GM18519 (cell line): ENCODE measurements around the gene CLIC2.

ENCODE experiments used
- ATAC-seq: cut with Tn5 transposase; IDR thresholded peaks from one replicate; pipeline ENCODE4 v1.9.1; 2021; ENCODE audit warnings: mild to moderate bottlenecking, moderate library complexity; ENCODE audit not compliant: unreplicated experiment, low FRiP score

The CLIC2 gene

DNA sequence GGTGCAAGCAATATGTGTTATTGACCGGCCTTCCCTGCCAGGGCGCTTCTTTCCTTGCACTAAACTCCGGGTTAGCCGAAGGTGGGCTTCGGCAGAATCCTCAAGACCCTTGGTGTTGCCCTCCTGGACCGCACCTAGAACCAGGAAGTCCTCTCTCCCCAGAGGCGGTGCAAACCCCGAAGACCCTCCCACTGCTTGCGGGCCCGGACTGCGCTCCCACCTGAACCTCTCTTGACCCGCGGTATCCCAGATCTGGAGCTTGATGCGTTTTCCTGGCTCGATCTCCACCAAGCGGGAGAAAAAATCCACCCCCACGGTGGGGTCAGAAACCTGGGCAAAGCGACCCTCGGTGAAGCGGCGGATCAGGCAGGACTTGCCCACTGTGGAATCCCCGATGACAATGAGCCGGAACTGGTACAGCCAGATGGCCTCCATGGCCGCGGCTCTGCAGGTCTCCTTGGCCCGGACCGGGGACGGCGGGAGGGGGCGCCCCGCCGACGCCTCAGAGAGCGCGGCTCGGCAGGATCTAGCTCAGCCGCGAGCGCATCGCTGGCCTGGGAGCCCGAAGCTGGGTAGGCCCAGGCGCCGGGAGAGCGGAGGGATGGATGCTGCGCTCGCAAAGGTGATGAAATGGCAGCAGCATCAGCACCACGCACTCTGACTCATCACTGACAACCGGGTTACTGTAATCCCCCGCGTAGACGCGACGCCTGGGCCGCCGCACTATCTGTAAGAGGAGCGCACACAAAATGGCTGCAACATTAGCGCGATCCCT, 70.4 kb downstream of the CLIC2 start, which contains the start of gene RAB39B:
Gene RAB39B, minus strand, starts transcription at position 638 of the 775 bp plus-strand sequence. Its CDS starts 203 bp downstream, at position 435.
- peak; percentile 94 for ATAC-seq

DNA sequence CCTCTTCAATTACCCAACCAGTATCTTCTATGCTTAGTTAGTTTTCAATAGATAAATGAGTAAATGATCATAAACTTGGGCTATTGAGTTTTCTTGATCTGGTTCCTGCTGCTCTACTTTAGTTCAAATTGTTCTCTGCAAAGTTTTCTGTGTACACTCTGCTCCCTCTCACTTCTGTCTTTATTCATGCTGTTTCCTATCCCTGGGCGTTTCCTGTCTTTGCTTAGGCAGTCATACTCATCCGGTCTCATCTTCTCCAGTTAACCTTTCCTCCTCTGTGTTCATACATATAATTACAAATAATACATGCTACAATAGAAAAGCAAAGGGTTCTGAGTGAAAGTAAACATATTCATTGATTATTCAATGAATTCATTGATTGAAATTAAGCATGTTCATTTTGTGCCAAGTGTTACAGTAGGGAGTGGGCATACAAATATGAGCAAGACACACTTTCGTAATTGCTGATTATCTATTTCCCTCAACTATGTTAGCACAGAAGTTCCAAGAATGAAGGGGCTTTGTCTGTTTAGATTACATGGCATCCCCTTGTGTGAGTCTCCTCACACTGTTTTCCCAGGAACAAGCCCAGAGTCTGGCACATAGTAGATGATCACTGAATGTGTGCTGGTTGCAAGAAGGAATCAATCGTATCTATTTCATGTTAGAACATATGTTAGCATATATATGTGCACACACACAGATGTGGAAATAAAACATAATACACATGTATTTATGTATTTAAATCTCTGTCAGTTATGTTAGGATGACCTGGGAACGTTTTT, 71.3 kb downstream of the CLIC2 start:
- ATAC-seq, result no peak

GRCh38 chrX:155259752-155260151, 74.7 kb downstream of the CLIC2 start:
- no peak for ATAC-seq

DNA sequence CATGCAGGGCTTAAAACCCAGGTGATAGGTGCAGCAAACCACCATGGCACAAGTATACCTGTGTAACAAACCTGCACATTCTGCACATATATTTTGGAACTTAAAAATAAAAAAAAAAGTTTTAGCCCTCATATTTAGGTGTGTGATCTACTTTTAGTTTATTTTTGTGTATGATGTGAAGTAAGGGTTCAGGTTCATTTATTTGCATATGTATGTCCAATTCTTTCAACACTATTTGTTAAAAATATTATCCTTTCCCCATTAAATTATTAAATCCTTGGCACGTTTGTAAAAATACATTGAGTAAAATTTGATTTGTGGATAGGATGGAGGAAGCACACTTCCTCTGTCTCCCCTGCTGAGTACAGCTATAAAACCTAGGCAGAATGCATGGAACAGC, 83.0 kb downstream of the CLIC2 start:
- ATAC-seq, result no peak

GRCh38 chrX:155247497-155247896, 86.9 kb downstream of the CLIC2 start:
- no peak for ATAC-seq

DNA sequence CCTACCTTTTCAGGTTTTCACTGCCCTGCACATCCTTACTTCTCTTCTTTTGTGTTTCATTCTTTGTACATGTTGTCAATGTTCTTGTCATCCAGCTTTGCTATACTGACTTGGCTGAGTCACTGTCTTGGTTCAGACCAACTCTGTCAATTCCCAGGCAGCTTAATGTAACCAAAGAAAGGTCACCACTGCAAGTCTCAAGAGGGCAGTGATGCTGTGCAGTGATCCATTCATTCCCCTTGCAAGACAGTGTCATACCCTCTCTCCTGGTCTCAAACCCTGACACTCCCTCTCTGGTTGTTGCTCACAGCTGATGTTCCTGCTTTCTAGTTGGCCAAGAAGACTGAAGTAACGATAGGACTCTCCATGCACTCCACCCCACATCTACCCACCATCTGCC, 87.7 kb downstream of the CLIC2 start:
- no peak for ATAC-seq

- ATAC-seq, result no peak
These were observed 92.1 kb downstream of the CLIC2 start for GRCh38 chrX:155242300-155242699.

DNA sequence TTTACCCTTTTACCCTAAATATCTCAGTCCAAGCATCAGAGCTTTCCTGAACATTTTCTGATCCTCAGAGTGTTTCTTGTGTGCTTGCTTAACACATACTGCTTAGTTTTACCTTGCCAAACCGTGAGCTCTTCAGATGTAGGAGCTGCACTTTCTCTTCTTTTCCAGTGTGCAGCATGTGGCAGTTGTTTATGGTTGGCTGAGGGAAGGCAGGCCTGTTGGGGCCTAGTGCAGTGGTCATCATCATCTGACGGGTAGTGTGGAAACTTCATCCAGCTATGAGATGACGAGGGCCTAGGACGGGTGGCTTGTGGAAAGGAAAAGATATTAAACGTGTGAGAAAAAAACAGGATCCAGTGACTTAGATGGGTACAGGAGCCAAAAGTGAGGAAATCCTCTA, 96.7 kb downstream of the CLIC2 start:
- ATAC-seq, result no peak

DNA sequence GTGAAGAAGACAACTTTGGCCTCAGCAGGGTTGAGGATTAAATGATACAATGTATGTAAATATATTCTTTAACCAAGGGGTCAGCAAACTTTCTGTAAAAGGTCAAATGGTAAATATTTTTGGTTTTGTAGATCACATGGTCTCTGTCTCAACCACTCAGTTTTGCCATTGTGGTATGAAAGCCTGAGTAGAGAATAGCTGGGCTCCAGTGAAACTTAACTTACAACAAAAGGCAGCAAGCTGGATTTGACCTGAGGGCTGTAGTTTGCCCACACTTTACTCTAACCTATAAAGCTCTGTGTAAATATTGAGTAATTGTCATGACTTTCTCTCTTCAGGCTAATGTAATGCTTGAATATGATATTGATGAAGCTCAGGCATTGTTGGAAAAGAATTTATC, 98.5 kb downstream of the CLIC2 start:
- ATAC-seq, result no peak

DNA sequence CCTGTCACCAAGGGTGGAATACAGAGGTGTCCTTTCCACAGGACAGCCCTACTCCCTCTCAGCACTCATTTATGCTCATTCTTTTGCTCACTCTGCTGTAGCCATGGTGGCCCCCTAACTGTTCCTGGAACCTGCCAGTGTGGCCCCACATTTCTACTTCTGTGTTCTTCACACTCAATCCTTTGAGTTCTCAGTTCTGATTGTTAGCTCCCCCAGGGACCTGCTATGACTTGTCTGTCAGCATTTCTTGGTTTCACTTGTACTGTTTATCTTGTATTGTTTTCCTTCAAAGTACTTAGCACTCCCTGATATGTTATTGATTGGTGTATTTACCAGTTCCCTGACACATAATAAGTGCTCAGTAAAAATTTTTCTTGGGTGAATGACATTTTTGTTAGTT, 103.3 kb downstream of the CLIC2 start:
- ATAC-seq, result peak; percentile 77
